HCT116 (cell line): Measurements from ENCODE around the gene ZNF839.

ENCODE experiments used
- CEBPB ChIP-seq: IDR thresholded peaks from 2 replicates; pipeline ENCODE4 v1.6.1; 2012; ENCODE audit warnings: low read depth
- ELF1 ChIP-seq: IDR thresholded peaks from 2 replicates; pipeline ENCODE4 v1.6.1; 2012; ENCODE audit warnings: low read depth, borderline replicate concordance
- SIN3A ChIP-seq: IDR thresholded peaks from 2 replicates; pipeline ENCODE4 v1.6.1; 2012; ENCODE audit warnings: low read depth
- TF ChIP-seq, protein P1 (sequence below), 3 experiments: fragments of 200-600 bp in 1 of 3; sonication (generic) in 1 of 3; IDR thresholded peaks in 2 of 3; conservative IDR thresholded peaks in 1 of 3; 2 replicates each; pipeline ENCODE4 v1.5.1; 2012 to 2017; ENCODE audit warnings: low read depth in 2 of 3, low read length in 2 of 3, antibody characterized with exemption in 1 of 3, borderline replicate concordance in 1 of 3, control low read depth in 1 of 3, mild to moderate bottlenecking in 1 of 3, mixed read lengths in 1 of 3, mixed run types in 1 of 3, moderate library complexity in 1 of 3; ENCODE audit not compliant: insufficient read depth in 1 of 3

DNA sequence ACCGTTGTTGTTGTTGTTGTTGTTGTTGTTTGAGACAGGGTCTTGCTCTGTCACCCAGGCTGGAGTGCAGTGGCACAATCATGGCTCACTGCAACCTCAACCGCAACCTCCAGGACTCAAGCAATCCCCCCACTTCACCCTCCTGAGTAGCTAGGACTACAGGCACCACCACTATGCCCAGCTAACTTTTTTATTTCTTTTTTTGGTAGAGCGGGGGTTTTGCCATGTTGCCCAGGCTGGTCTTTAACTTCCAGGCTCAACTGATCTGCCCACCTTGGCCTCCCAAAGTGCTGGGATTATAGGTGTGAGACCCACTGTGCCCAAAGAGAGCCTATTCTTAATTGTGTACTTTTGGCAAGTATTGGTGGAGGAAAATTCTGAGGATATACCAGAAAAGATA lies 40.3 kb upstream of the ZNF839 start:
- TF ChIP-seq ELF1 (no peak), SIN3A (no peak), CEBPB (no peak)
- TF ChIP-seq, protein P1, sequence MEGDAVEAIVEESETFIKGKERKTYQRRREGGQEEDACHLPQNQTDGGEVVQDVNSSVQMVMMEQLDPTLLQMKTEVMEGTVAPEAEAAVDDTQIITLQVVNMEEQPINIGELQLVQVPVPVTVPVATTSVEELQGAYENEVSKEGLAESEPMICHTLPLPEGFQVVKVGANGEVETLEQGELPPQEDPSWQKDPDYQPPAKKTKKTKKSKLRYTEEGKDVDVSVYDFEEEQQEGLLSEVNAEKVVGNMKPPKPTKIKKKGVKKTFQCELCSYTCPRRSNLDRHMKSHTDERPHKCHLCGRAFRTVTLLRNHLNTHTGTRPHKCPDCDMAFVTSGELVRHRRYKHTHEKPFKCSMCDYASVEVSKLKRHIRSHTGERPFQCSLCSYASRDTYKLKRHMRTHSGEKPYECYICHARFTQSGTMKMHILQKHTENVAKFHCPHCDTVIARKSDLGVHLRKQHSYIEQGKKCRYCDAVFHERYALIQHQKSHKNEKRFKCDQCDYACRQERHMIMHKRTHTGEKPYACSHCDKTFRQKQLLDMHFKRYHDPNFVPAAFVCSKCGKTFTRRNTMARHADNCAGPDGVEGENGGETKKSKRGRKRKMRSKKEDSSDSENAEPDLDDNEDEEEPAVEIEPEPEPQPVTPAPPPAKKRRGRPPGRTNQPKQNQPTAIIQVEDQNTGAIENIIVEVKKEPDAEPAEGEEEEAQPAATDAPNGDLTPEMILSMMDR (IDR thresholded peaks at IDR 0.05 in 2 of 3, conservative IDR thresholded peaks at IDR 0.05 in 1 of 3; ENCODE audit: borderline replicate concordance in 1 of 3, insufficient read depth in 1 of 3, low read depth in 2 of 3, low read length in 2 of 3) = no peak
